Measurements from ENCODE around the gene EXT2. TPM values are rescaled to one million over a fixed set of nuclear protein-coding genes. Genes with fewer than 3 reads are reported as not detected.
A peak's percentile ranks its signal among the peaks of the same experiment; 100 is the strongest.

The EXT2 gene
- total and polyA plus RNA-seq, 2 experiments from 2014 or later = 44.1 to 53.1 TPM

GRCh38 chr11:44191322-44192016, 96.0 kb downstream of the EXT2 start:
- no peak overlapping the region for H3K27ac ChIP-seq
- H3K36me3 ChIP-seq = no peaks in the 10 kb centered on the region
- no peaks in the 10 kb centered on the region for H3K4me1 ChIP-seq (ENCODE audit: low read depth)
- DNase-seq (ENCODE audit: low read depth in 1 of 2, low spot score in 1 of 2) = no peak
- H3K27me3 ChIP-seq = no peaks in the 10 kb centered on the region
- H3K9me3 ChIP-seq (ENCODE audit: low read depth) = no peaks in the 10 kb centered on the region
- no peak overlapping the region for H3K4me3 ChIP-seq
- TF ChIP-seq CTCF (IDR thresholded peaks at IDR 0.05; ENCODE audit: low read depth, low read length) = no peak

GRCh38 chr11:44192017-44192385, 96.5 kb downstream of the EXT2 start:
- H3K36me3 ChIP-seq = no peaks in the 10 kb centered on the region
- H3K4me1 ChIP-seq (ENCODE audit: low read depth) = no peaks in the 10 kb centered on the region
- H3K27me3 ChIP-seq = no peaks in the 10 kb centered on the region
- no peak overlapping the region for H3K27ac ChIP-seq
- no peaks in the 10 kb centered on the region for H3K9me3 ChIP-seq (ENCODE audit: low read depth)
- no peak overlapping the region for H3K4me3 ChIP-seq
- no peak for TF ChIP-seq CTCF (IDR thresholded peaks at IDR 0.05; ENCODE audit: low read depth, low read length)
- DNase-seq (ENCODE audit: low read depth in 1 of 2, low spot score in 1 of 2) = no peak

GRCh38 chr11:44192462-44193100, 97.1 kb downstream of the EXT2 start:
- Histone ChIP-seq H3K4me3 (no peak overlapping the region), H3K27ac (no peak overlapping the region), H3K4me1 (ENCODE audit: low read depth) (no peaks in the 10 kb centered on the region), H3K36me3 (no peaks in the 10 kb centered on the region), H3K9me3 (ENCODE audit: low read depth) (no peaks in the 10 kb centered on the region), H3K27me3 (no peaks in the 10 kb centered on the region)
- DNase-seq (ENCODE audit: low read depth in 1 of 2, low spot score in 1 of 2) = peak in 1 of 2 donors; percentile 33
- TF ChIP-seq CTCF (IDR thresholded peaks at IDR 0.05; ENCODE audit: low read depth, low read length) = no peak

GRCh38 chr11:44193856-44194255, 98.4 kb downstream of the EXT2 start:
- no peak for DNase-seq (ENCODE audit: low read depth in 1 of 2, low spot score in 1 of 2)
- no peaks in the 10 kb centered on the region for H3K9me3 ChIP-seq (ENCODE audit: low read depth)
- H3K27ac ChIP-seq = no peak overlapping the region
- no peak for TF ChIP-seq CTCF (IDR thresholded peaks at IDR 0.05; ENCODE audit: low read depth, low read length)
- no peak overlapping the region for H3K4me3 ChIP-seq
- no peaks in the 10 kb centered on the region for H3K36me3 ChIP-seq
- no peaks in the 10 kb centered on the region for H3K4me1 ChIP-seq (ENCODE audit: low read depth)
- H3K27me3 ChIP-seq = no peaks in the 10 kb centered on the region

- peak overlapping the region; percentile 14 for H3K27ac ChIP-seq
- no peak for TF ChIP-seq CTCF (IDR thresholded peaks at IDR 0.05; ENCODE audit: low read depth, low read length)
- H3K4me1 ChIP-seq (ENCODE audit: low read depth) = no peaks in the 10 kb centered on the region
- H3K4me3 ChIP-seq = no peak overlapping the region
- H3K9me3 ChIP-seq (ENCODE audit: low read depth) = no peaks in the 10 kb centered on the region
- no peak for DNase-seq (ENCODE audit: low read depth in 1 of 2, low spot score in 1 of 2)
- no peaks in the 10 kb centered on the region for H3K36me3 ChIP-seq
- no peaks in the 10 kb centered on the region for H3K27me3 ChIP-seq
These were observed 102.8 kb downstream of the EXT2 start for GRCh38 chr11:44198146-44198724.

Data from cardiac muscle cell (in vitro differentiated cells and primary cell).